Right lobe of liver (tissue), 6 donors: ENCODE data around the gene TFE3. TPM values are rescaled to one million over a fixed set of nuclear protein-coding genes. Genes with fewer than 3 reads are reported as not detected.
A peak's percentile ranks its signal among the peaks of the same experiment; 100 is the strongest.

Experiments
- ATAC-seq, 4 donors: fragments of 200-7000 bp; cut with Tn5 transposase; one replicate each; pipeline ENCODE4 v1.9.1; 2020; ENCODE audit warnings: mild to moderate bottlenecking in 4 of 4, moderate library complexity in 4 of 4
- DNase-seq, 3 donors: peaks; one replicate each; pipeline ENCODE4 v3.0.0-alpha.2; 2020
- H3K27ac ChIP-seq, 3 donors: fragments of 200-600 bp; one replicate each; pipeline ENCODE4 v1.8.0; 2022
- H3K27me3 ChIP-seq, 2 donors: fragments of 200-600 bp; one replicate each; pipeline ENCODE4 v1.8.0; 2022
- H3K36me3 ChIP-seq, 4 donors: fragments of 200-600 bp; sonication (generic) in 1 of 4; one replicate each; pipeline versions ENCODE4 v1.5.1 to v1.8.0; 2017 to 2022; ENCODE audit warnings: control low read depth in 1 of 4
- H3K4me1 ChIP-seq, 4 donors: fragments of 200-600 bp; sonication (generic) in 1 of 4; one replicate each; pipeline versions ENCODE4 v1.5.1 to v1.8.0; 2017 to 2022; ENCODE audit warnings: control low read depth in 1 of 4
- H3K4me3 ChIP-seq, 3 donors: fragments of 200-600 bp; one replicate each; pipeline ENCODE4 v1.8.0; 2022
- H3K9me3 ChIP-seq, 4 donors: fragments of 200-600 bp; sonication (generic) in 1 of 4; one replicate each; pipeline versions ENCODE4 v1.5.1 to v1.8.0; 2017 to 2022; ENCODE audit warnings: control low read depth in 1 of 4
- CTCF ChIP-seq, 4 donors: fragments of 200-600 bp in 3 of 4; fragments of 450-650 bp in 1 of 4; IDR thresholded peaks; one replicate each; pipeline versions ENCODE4 v1.5.1 to v1.8.0; 2016 to 2022; ENCODE audit warnings: antibody characterized with exemption in 4 of 4, mild to moderate bottlenecking in 2 of 4
- POLR2A ChIP-seq: fragments of 450-650 bp; IDR thresholded peaks from one replicate; pipeline ENCODE4 v1.6.1; 2017; ENCODE audit warnings: antibody characterized with exemption, mild to moderate bottlenecking
- WGBS: methylation state at CpG from one replicate; pipeline ENCODE4 v1.1.6; 2018; ENCODE audit warnings: low coverage, low lambda C conversion rate; ENCODE audit not compliant: insufficient coverage; ENCODE audit errors: missing lambda C conversion rate; 5-methylcytosine and 5-hydroxymethylcytosine counted together
- intact Hi-C, 2 donors: fragments of 100-400 bp; cut with DNase I; formaldehyde crosslinking; loops; one replicate each; pipeline versions ENCODE4 v1.11.2 to v1.14.1; 2022
- total RNA-seq, 6 experiments: library from RNA; depleted of rRNA in 2 of 6; stranded (reverse); fragments of >200 nt in 2 of 6; fragmentation: NEBNext Ultra II Directional in 3 of 6; extraction: Animal tissue kit (Norgen Biotek cat#: 25700) in 3 of 6; gene quantifications; one replicate each; pipeline versions ENCODE4 v1.1.0 to v1.2.4, GENCODE V29; 2016 to 2023
- donor health status: DM: no; HTN: yes; CAD: no.
- donor health status: DM: no; HTN: no; CAD: no.
- donor health status: DM: no; HTN: no; CAD: no.
- donor health status: DM: no; HTN: yes; CAD: no.
- donor health status: DM: no; HTN: yes; CAD: no.

TFE3 gene
- total RNA-seq, 6 experiments from 2014 or later = 14.9 to 43.3 (median 23.3) TPM

DNA sequence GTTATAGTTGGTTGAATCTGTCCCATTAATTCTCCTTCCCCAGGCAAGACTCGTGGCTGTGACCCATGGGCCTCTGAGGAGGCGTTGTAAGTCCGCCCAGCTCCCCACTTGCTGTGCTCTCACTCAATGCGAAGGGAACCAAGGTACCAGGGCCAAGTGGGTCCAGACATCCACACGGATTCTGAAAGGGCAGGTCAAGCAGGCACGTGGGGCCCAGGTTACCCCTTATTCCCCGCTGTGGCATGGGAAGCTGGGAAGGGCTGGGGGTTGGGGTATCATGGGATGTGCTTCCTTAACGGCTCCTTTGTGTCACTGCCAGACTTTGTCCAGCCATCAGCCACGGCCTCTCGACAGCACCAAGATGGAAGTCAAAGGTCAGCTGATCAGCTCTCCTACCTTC lies 18.8 kb upstream of the TFE3 start:
- no peak for DNase-seq
- H3K27me3 ChIP-seq = no peaks in the 10 kb centered on the region
- no peak overlapping the region for H3K27ac ChIP-seq
- H3K4me3 ChIP-seq = no peak overlapping the region
- no peaks in the 10 kb centered on the region for H3K36me3 ChIP-seq
- TF ChIP-seq CTCF (IDR thresholded peaks at IDR 0.05) (no peak), POLR2A (no peak)
- no peak for ATAC-seq
- no peaks in the 10 kb centered on the region for H3K9me3 ChIP-seq
- intact Hi-C loops = no loop called here
- no peaks in the 10 kb centered on the region for H3K4me1 ChIP-seq
- WGBS = 76% methylated on average over 5 of the region's 10 CpGs

- Histone ChIP-seq H3K27ac (no peak overlapping the region), H3K4me1 (no peaks in the 10 kb centered on the region), H3K9me3 (no peaks in the 10 kb centered on the region), H3K36me3 (no peaks in the 10 kb centered on the region), H3K4me3 (no peak overlapping the region), H3K27me3 (no peaks in the 10 kb centered on the region)
- DNase-seq (no peak), ATAC-seq (no peak)
- TF ChIP-seq POLR2A (no peak), CTCF (IDR thresholded peaks at IDR 0.05) (no peak)
- 65% methylated on average over 5 of the region's 7 CpGs for WGBS
- intact Hi-C loops = no loop called here
Observed at GRCh38 chrX:49061490-49061889, 18.3 kb upstream of the TFE3 start.

- whole genome bisulfite sequencing = 56% methylated on average over 3 of the region's 3 CpGs
- peak in 1 of 4 donors; percentile 39 for ATAC-seq
- Histone ChIP-seq H3K4me3 (no peak overlapping the region), H3K27ac (no peak overlapping the region), H3K4me1 (no peaks in the 10 kb centered on the region), H3K9me3 (no peaks in the 10 kb centered on the region), H3K36me3 (no peaks in the 10 kb centered on the region), H3K27me3 (no peaks in the 10 kb centered on the region)
- DNase-seq = no peak
- intact Hi-C loops = no loop called here
- TF ChIP-seq POLR2A (no peak), CTCF (IDR thresholded peaks at IDR 0.05) (no peak)
Observed at GRCh38 chrX:49060914-49061313, 17.8 kb upstream of the TFE3 start.

GRCh38 chrX:49059681-49060085 lies 16.5 kb upstream of the TFE3 start:
- H3K4me3 ChIP-seq = peak overlapping the region; percentile 30 to 54 (median 46)
- ATAC-seq (peak; percentile 6 to 46 (median 30)), DNase-seq (no peak)
- no peaks in the 10 kb centered on the region for H3K36me3 ChIP-seq
- no peak overlapping the region for H3K27ac ChIP-seq
- no peaks in the 10 kb centered on the region for H3K27me3 ChIP-seq
- intact Hi-C loops = no loop called here
- no peaks in the 10 kb centered on the region for H3K9me3 ChIP-seq
- no peak for TF ChIP-seq POLR2A
- WGBS = 34% methylated on average over 6 of the region's 10 CpGs
- no peaks in the 10 kb centered on the region for H3K4me1 ChIP-seq

GRCh38 chrX:49059201-49059600 lies 16.0 kb upstream of the TFE3 start:
- no peaks in the 10 kb centered on the region for H3K9me3 ChIP-seq
- WGBS = 49% methylated on average over 3 of the region's 6 CpGs
- no peak for DNase-seq

More at GRCh38 chrX:49059201-49059600, 16.0 kb upstream of the TFE3 start:
- H3K36me3 ChIP-seq = no peaks in the 10 kb centered on the region
- intact Hi-C loops = no loop called here
- no peaks in the 10 kb centered on the region for H3K4me1 ChIP-seq
- peak overlapping the region; percentile 30 to 54 (median 46) for H3K4me3 ChIP-seq
- TF ChIP-seq POLR2A (no peak), CTCF (IDR thresholded peaks at IDR 0.05) (no peak)
- H3K27ac ChIP-seq = peak overlapping the region in 2 of 3 donors; percentile 8 to 37
- H3K27me3 ChIP-seq = no peaks in the 10 kb centered on the region
- peak; percentile 4 to 48 (median 28) for ATAC-seq
